ENCODE data around the gene CDC14A.
"Not testable (repeated sequence)": the region's sequence is repeated elsewhere in the genome, so short reads cannot be mapped to it uniquely, and the experiment has no call there.

DNA sequence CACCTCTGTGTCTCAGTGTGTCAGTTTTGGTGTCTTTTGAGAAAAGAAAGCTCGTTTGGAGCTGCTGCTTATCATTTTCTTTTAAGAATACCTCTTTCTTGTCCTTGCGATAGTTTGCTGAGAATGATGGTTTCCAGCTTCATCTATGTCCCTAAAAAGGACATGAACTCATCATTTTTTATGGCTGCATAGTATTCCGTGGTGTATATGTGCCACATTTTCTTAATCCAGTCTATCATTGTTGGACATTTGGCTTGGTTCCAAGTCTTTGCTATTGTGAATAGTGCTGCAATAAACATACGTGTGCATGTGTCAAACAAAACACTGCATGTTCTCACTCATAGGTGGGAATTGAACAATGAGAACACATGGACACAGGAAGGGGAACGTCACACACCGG is 12.6 kb upstream of the CDC14A start:
- TF ChIP-seq, protein P1, sequence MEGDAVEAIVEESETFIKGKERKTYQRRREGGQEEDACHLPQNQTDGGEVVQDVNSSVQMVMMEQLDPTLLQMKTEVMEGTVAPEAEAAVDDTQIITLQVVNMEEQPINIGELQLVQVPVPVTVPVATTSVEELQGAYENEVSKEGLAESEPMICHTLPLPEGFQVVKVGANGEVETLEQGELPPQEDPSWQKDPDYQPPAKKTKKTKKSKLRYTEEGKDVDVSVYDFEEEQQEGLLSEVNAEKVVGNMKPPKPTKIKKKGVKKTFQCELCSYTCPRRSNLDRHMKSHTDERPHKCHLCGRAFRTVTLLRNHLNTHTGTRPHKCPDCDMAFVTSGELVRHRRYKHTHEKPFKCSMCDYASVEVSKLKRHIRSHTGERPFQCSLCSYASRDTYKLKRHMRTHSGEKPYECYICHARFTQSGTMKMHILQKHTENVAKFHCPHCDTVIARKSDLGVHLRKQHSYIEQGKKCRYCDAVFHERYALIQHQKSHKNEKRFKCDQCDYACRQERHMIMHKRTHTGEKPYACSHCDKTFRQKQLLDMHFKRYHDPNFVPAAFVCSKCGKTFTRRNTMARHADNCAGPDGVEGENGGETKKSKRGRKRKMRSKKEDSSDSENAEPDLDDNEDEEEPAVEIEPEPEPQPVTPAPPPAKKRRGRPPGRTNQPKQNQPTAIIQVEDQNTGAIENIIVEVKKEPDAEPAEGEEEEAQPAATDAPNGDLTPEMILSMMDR (conservative IDR thresholded peaks at IDR 0.05; ENCODE audit: low read depth, low read length) = not testable (repeated sequence)
- TF ChIP-seq EZH2 (IDR thresholded peaks at IDR 0.05; ENCODE audit: borderline replicate concordance, low read depth, low read length, poor library complexity, severe bottlenecking) = not testable (repeated sequence)
